ENCODE data around the gene RBKS. TPM values are rescaled to one million over a fixed set of nuclear protein-coding genes. Genes with fewer than 3 reads are reported as not detected.
A peak's percentile ranks its signal among the peaks of the same experiment; 100 is the strongest.

RBKS gene
- total RNA-seq, 1 experiment from 2014 or later = 9.2 TPM

GRCh38 chr2:27906074-27906473 is 15.9 kb upstream of the RBKS start:
- Mint-ChIP-seq H3K36me3 (ENCODE audit: insufficient read depth, unreplicated experiment) (peaks cover 23% of the 10 kb centered on the region), H3K9me3 (ENCODE audit: unreplicated experiment) (no peaks in the 10 kb centered on the region), H3K4me3 (ENCODE audit: unreplicated experiment) (no peak overlapping the region), H3K27ac (ENCODE audit: low read depth, unreplicated experiment) (no peak overlapping the region), H3K27me3 (ENCODE audit: insufficient read depth, unreplicated experiment) (no peaks in the 10 kb centered on the region), H3K4me1 (ENCODE audit: insufficient read depth, unreplicated experiment) (peaks cover 43% of the 10 kb centered on the region)
- no TSS peak for BruUV-seq (replicated peaks)
- CTCF ChIA-PET = no interaction called here
- no peak for TF ChIP-seq CTCF (IDR thresholded peaks at IDR 0.05; ENCODE audit: unreplicated experiment)
- POLR2A ChIA-PET = interaction anchor here (0.6 kb wide), 1 partner anchor 24 kb away, joined by 3 read pairs; no protein-coding TSS in a partner anchor
- no peak for DNase-seq (ENCODE audit: unreplicated experiment)
- intact Hi-C loops (cut with micrococcal nuclease) = no loop called here

GRCh38 chr2:27904405-27904665 is 14.1 kb upstream of the RBKS start:
- no peak overlapping the region for H3K27ac Mint-ChIP-seq (ENCODE audit: low read depth, unreplicated experiment)
- H3K36me3 Mint-ChIP-seq (ENCODE audit: insufficient read depth, unreplicated experiment) = peaks cover 27% of the 10 kb centered on the region
- ChIA-PET CTCF (no interaction called here), POLR2A (interaction anchor here (0.7 to 1.1 kb wide), 2 partner anchors 10 to 24 kb away, joined by 3 to 5 read pairs; no protein-coding TSS in a partner anchor)
- no peak for DNase-seq (ENCODE audit: unreplicated experiment)
- peaks cover 44% of the 10 kb centered on the region for H3K4me1 Mint-ChIP-seq (ENCODE audit: insufficient read depth, unreplicated experiment)
- no peaks in the 10 kb centered on the region for H3K27me3 Mint-ChIP-seq (ENCODE audit: insufficient read depth, unreplicated experiment)
- no peaks in the 10 kb centered on the region for H3K9me3 Mint-ChIP-seq (ENCODE audit: unreplicated experiment)
- no TSS peak for BruUV-seq (replicated peaks)
- intact Hi-C loops (cut with micrococcal nuclease) = loop anchor here (5.0 kb wide), 1 partner anchor 202 kb away; no protein-coding TSS in a partner anchor
- no peak for TF ChIP-seq CTCF (IDR thresholded peaks at IDR 0.05; ENCODE audit: unreplicated experiment)
- no peak overlapping the region for H3K4me3 Mint-ChIP-seq (ENCODE audit: unreplicated experiment)

DNA sequence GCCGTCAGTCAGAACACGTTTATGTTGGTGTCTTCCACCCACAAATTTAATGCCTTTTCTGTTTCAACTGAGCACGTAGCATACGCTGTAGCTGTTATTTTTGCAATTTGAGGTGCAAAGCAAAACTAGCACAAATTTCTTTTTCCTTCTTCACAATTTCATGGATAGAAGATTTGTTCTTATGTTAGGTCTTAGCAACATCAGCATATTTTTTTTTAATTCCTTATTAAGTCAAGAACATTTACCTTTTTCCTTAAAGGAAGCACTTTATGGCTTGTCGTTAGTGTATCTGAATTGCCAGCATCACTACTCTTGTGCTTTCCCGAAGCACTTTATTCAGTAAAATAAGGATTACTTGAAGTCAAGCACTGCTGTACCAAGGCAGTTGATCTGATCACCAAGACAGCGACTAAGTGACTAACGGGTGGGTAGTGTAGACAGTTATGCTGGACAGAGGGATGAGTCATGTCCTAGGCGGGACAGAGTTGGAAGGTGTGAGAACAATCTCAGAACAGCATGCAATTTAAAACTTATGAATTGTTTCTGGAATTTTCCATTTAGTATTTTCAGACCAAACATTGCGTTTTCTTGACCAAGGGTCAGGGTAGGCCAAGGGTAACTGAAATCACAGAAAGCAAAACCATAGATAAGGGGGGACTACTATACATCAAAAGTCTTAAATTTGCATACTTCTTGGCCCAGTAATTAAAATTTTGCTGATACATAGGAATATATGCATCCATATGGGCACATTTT is 13.6 kb upstream of the RBKS start:
- TF ChIP-seq CTCF (IDR thresholded peaks at IDR 0.05; ENCODE audit: unreplicated experiment) = no peak
- Mint-ChIP-seq H3K27ac (ENCODE audit: low read depth, unreplicated experiment) (peak overlapping the region; percentile 3), H3K27me3 (ENCODE audit: insufficient read depth, unreplicated experiment) (no peaks in the 10 kb centered on the region), H3K36me3 (ENCODE audit: insufficient read depth, unreplicated experiment) (peaks cover 28% of the 10 kb centered on the region), H3K9me3 (ENCODE audit: unreplicated experiment) (no peaks in the 10 kb centered on the region), H3K4me1 (ENCODE audit: insufficient read depth, unreplicated experiment) (peaks cover 44% of the 10 kb centered on the region), H3K4me3 (ENCODE audit: unreplicated experiment) (no peak overlapping the region)
- DNase-seq (ENCODE audit: unreplicated experiment) = peak; percentile 73
- intact Hi-C loops (cut with micrococcal nuclease) = loop anchor here (5.0 kb wide), 1 partner anchor 202 kb away; no protein-coding TSS in a partner anchor
- no TSS peak for BruUV-seq (replicated peaks)
- ChIA-PET CTCF (no interaction called here), POLR2A (interaction anchor here (0.7 to 1.1 kb wide), 4 partner anchors 10 to 534 kb away, joined by 3 to 5 read pairs (median 3); no protein-coding TSS in a partner anchor)

- no peak overlapping the region for H3K27ac Mint-ChIP-seq (ENCODE audit: low read depth, unreplicated experiment)
- no TSS peak for BruUV-seq (replicated peaks)
- no peaks in the 10 kb centered on the region for H3K9me3 Mint-ChIP-seq (ENCODE audit: unreplicated experiment)
- no peaks in the 10 kb centered on the region for H3K27me3 Mint-ChIP-seq (ENCODE audit: insufficient read depth, unreplicated experiment)
- H3K36me3 Mint-ChIP-seq (ENCODE audit: insufficient read depth, unreplicated experiment) = peaks cover 36% of the 10 kb centered on the region
- POLR2A ChIA-PET = interaction anchor here (0.7 to 1.0 kb wide), 2 partner anchors 16 to 534 kb away, joined by 3 read pairs; no protein-coding TSS in a partner anchor
- CTCF ChIA-PET = interaction anchor here (0.6 kb wide), 1 partner anchor 742 kb away, joined by 3 read pairs; no protein-coding TSS in a partner anchor
- peaks cover 41% of the 10 kb centered on the region for H3K4me1 Mint-ChIP-seq (ENCODE audit: insufficient read depth, unreplicated experiment)
- no peak overlapping the region for H3K4me3 Mint-ChIP-seq (ENCODE audit: unreplicated experiment)
- intact Hi-C loops (cut with micrococcal nuclease) = loop anchor here (5.0 kb wide), 1 partner anchor 201 kb away; no protein-coding TSS in a partner anchor
- DNase-seq (ENCODE audit: unreplicated experiment) = no peak
- no peak for TF ChIP-seq CTCF (IDR thresholded peaks at IDR 0.05; ENCODE audit: unreplicated experiment)
Observed at GRCh38 chr2:27903018-27903417, 12.8 kb upstream of the RBKS start.

All from MCF 10A (cell line).